HG02884 (cell line): ENCODE data around the gene ANXA1.
A peak's percentile ranks its signal among the peaks of the same experiment; 100 is the strongest.

Experiments
- ATAC-seq: cut with Tn5 transposase; IDR thresholded peaks from one replicate; pipeline ENCODE4 v1.9.1; 2021; ENCODE audit warnings: mild to moderate bottlenecking, moderate library complexity; ENCODE audit not compliant: unreplicated experiment

Gene ANXA1, protein sequence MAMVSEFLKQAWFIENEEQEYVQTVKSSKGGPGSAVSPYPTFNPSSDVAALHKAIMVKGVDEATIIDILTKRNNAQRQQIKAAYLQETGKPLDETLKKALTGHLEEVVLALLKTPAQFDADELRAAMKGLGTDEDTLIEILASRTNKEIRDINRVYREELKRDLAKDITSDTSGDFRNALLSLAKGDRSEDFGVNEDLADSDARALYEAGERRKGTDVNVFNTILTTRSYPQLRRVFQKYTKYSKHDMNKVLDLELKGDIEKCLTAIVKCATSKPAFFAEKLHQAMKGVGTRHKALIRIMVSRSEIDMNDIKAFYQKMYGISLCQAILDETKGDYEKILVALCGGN

DNA sequence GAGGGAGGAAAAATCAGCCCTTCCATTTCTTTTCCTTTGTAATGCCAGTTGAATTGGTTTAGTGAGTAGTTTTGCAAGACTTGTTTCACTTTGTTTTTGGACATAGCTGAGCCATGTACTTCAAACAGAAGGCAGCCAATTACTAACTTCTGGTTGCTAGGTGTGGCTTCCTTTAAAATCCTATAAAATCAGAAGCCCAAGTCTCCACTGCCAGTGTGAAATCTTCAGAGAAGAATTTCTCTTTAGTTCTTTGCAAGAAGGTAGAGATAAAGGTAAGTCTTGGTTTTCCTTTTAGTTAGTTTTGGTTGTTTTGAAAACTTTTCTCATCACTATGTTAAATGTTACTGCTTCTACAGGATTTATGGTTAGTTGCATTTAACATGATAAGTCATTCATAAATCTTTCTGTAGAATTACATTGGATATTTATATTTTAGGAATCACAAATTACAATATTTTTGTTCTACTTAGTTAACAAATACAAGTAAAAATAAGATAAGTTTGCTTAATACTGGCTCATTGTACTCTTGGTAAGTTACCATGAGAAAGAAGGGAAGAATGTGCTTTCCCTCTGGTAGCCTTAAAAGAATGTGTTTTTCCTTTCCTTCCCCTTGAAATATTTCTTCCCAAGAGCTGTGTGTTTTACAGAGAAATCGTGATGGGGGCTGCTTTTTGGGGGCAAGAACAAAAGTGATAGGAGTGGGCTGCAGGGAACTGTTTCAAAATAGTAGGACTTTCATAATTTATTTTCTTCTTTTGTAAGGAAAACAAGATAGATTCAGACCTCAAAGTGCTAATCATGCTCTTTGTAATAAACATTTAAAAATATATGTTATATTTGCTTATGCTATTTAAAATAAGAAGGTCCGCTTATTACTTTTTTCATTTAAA is at the start of gene ANXA1:
TSS of gene ANXA1 (plus strand) at position 213 of the 890 bp plus-strand sequence. CDS start 6,671 bp downstream, outside the sequence.
- ATAC-seq = no peak

DNA sequence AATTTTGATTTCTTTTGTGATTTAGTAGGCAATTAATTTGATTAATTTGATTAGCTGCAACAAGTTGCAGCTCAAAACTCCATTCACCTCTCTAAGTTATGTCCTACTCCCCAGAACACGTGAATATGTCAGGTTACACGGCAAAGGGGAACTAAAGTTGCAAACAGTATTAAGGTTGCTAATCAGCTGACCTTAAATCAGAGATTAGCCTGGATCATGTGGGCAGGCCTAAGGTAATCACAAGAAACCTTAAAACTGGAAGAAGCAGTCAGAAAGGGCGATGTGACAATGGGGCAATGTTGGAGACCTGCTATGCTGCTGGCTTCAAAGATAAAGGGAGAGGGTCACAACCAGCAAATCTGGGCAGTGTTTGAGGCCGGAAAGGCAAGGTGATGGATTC is 47.3 kb upstream of the ANXA1 start:
- ATAC-seq = no peak

DNA sequence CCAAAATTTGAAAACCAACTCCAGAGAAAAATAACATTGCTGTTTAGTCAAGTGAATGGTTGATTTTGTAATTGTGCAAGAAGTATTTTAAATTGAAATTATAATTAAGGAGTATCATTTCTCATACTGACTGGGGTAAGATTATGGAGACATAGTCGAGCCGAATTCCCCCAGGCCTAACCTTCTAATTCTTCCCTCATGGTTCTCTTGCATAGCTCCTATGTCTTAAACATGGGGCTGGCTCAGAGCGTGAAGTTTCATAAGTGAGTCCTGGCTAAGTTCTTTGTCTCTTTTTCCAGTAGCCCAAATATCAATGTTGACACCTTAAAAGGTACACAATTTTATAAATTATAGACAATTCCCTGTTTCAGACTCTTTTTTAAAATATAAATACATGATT is 46.7 kb upstream of the ANXA1 start:
- no peak for ATAC-seq

DNA sequence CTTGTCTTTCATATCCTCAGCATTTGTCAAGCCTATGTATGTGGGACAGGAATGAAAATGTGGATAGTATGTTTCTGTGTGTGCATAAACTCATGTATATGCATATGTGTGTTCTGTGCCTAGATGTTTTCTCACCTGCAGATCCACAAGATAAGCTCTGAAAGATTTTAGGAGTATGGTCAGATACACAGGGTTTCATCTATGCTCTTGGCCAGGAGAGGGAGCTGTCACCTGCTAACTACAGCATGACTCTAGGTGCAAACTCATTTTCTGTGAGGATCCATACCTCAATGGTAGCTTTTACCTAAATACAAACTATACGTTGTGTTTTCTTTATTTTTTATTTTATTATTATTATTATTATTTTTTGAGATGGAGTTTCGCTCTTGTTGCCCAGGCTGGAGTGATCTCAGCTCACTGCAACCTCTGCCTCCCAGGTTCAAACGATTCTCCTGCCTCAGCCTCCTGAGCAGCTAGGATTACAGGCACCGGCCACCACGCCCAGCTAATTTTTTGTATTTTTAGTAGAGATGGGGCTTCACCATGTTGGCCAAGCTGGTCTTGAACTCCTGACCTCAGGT is 44.1 kb upstream of the ANXA1 start:
- ATAC-seq = peak; percentile 92

DNA sequence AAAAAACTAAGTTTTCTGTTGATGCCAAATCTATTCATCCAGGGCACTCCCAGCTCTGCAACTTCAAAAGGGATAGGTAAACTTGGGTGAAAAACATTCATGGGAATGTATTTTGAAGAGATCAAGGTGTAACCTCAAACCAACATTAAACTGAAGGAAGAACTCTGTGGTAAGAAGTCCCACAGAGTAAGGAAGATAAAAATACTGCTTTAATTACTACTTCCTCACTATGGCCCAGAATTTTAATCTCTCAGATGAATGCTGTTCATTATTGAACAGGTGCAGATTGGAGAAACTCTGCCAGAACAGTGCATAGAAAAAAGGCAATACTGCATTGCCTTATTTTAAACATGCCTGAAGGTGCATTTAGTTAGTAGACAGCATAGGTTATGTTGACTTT is 37.6 kb upstream of the ANXA1 start:
- ATAC-seq = no peak

DNA sequence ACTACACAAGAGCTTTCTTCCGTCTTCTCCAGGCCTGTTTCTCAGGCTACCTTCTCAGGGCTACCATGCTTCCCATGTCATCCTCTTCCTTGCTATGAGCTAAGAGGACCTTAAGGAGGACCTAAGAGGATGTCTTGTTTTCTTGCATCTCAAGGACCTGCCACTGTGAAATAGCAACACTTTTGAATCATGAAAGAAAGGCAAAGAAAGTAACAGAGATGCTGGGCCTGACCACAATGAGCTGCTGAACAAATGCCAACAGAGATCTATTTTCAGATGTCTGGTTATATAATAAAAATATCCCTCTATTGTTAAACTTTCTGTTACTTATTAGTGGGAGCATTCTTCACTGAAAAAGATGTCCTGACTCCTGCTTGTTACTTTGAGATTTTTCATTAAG is 36.7 kb upstream of the ANXA1 start:
- no peak for ATAC-seq

DNA sequence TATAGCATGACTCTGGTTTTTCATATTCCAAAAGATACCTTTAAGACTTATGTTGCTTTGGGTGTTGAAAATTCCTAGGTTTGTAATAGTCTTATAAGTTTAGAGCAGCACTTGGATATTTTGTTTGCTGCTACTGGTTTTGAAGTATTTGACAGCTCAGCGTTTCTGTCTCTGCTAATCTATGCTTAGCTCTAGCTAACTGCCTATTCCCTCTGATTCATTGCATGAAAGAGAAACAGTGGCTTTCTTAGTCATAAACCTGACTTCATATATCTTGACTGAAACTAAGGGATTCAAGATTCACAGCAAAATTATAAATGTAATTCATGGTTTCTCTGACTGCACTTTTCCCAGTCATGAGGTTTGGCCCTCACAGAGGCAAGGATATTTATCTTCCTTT is 35.6 kb upstream of the ANXA1 start:
- peak; percentile 82 for ATAC-seq

DNA sequence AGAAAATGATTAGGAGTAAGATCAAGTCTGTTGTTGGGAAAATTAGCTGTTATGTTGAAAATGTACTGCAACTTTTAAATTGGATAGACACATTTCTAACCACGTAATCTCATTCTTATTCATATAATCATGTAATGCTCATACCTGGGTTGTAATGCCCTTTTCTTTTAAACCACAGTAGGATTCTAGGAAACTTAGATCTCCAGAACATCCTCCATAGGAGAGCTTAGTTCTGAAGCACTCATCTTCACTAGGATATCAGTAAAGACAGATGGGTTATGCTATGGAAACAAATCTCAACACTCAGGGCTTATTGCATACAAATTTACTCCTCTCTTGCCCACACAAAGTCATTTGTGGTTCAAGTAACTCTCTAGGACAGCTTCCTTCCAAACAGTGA is 34.8 kb upstream of the ANXA1 start:
- no peak for ATAC-seq

DNA sequence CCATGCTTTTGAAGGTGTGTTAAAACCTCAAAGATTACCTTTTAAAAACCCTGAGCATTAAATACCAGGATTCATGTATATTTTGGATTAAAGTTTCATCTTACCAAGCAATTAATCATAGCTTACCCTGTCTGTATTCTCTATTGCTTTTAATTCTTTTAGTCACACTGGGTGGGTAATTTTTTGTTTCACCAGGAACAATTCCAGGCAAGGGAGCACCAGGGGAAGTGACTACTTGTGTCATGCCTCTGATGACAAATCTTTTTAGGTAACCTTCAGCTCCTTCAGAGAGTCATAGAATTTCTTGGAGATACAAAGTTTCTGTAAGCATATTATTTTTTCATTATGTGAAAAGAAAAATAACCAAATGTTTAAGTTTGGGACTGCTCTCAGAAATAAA is 33.4 kb upstream of the ANXA1 start:
- no peak for ATAC-seq

DNA sequence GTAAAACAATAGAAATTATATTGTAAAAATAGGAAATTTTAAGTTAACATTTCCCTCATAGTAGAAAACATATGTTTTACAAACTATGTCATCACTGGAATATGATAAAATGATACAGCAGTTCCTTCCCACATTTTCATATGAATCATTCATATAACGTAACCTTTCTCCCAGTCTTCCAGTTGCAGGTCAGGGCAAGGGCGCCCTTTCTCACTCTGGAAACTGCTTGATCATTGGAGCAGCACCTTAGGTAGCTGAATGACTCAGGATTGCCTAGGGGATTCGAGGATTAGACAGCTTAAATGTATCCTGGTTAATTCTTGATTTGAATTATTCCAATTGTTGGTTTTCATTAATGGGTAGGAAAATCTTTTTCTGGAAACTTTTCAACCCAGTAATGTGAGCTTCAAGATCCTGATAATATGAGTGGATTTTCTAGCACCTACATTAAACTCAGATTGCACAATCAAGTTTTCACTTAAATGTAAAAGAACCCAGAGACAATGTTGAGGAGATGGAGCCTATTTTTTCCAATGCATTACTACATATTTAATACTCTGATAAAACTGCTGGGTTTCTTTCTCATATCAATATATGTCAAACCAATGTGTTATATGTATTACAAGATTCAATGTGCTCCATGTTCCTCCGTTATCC is 32.6 kb upstream of the ANXA1 start:
- no peak for ATAC-seq

DNA sequence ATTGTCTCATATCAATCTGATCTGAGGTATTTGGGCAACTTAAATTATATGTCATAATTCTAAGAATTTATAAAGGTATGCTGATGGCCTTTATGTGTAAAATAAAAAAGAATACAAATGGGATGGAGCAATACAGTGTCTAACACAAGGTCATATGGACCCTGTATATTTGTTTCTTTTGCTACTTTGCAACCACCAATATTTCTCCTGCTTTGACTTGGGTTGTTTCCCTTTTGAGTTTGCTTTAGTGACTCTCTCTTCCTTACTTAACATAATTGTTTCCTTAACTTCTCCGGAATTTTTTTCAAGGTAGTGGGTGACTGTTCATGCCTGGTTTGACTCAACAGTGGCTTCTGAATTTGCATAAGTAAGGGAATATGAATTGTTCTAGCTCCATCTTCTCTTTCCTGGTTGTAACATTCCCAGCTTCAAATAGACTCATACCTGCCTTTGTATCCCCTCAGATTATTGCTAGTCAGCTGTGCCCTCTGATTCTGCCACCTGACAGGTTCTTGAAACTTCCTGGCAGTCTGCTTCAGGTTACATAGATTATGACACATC is 30.2 kb upstream of the ANXA1 start:
- ATAC-seq = no peak

DNA sequence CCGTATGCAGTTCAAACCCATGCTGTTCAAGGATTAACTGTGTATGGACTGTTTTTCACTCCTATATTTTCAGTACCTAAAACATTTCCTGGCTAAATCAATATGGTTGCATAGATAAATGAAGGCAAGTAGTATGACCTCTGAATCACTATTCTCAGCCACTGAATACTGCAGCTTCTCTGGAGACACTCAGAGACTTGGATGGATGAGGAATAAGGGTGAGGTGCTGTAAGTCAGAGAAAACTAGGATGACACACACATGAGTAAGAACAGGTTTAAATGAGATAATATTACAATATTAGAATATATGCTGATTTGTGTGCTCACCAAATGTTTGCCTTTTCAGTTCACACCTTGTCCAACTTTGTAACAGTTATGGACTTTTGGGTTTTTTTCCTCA is 26.0 kb upstream of the ANXA1 start:
- ATAC-seq = no peak

DNA sequence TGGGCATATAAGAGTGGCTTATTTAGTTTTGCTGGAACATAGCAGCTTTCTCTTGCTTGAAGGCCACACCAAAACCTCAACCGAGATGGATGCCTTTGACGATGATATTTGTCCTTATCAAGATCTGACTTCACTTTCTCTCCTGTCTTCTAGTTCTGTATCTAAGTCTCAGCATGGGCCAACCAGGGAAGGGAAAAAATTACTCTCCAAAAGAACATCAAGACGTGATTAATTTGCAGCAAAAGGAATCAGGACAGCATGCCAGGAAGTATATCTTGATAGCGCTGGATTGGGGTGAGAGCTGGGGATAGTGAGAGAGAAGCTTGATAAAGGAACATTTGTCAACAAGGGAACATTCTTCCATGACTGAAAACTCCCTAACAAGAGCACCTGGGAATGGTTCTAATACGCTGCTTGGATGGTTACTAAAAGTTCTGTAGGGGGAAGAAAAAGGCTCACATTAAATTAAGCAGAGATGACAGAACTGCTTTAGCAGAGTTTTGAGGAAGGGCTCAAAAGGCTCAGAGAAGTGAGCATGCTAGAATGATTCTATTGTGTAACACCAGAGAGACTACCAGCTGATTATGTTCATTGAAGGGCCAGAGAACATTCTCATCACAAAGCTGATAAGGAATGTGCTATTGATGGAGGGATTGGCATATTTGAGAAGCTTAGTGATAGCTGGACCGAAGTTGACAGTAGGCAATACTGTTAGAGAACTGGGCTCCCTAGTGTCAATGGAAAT is 21.6 kb upstream of the ANXA1 start:
- ATAC-seq = no peak

DNA sequence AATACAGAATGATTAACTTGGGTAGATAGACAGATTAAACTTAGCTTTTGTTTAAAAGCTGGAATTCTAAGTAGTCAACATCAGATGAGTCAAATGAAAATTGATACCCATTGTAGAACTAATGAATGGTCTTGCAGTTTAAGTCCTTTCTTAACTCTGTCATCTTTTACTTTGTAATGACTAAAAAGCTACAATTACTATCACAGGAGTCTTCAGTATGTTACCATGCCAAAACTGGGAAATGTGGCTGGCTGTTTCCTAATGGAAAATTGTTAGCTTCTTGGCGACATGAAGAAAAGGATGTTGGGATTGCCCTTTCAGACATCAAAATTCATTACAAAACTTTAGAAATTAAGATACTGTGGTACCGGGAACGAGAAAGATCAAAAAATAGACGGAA is 20.2 kb upstream of the ANXA1 start:
- no peak for ATAC-seq

DNA sequence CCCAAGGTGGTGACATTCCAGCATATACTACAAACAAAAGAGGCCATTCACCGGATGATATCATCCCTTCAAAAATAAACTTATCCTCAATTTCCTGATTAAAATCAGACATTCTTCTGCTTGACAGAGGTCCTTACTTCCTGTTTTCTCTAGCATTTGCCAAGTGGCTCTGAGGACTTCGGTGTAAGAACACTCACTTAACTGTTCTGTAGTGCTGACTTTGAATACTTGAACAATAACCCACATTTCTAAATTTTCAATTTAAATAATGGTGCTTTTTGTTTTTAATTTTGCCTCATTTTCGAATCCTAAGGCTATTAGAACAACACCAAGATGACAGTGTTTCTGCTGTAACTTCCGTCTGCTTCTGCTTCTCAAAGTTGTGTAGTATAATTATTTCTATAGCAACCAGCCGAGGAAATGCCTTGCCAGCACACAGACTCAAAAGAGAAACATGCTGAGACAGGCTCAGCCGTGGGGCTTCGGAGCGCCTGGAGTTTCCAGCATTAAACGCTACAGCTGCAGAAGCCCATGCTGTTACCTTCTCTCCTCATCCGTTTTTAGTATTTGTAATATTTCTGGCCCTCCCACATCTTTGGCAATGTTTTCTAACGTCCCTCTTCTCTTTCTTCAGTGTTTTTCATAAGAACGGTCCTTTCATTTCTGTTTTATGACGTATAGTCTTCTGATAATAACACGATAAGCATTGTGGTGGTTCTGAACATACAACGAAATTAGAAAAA is 19.5 kb upstream of the ANXA1 start:
- peak; percentile 84 for ATAC-seq

DNA sequence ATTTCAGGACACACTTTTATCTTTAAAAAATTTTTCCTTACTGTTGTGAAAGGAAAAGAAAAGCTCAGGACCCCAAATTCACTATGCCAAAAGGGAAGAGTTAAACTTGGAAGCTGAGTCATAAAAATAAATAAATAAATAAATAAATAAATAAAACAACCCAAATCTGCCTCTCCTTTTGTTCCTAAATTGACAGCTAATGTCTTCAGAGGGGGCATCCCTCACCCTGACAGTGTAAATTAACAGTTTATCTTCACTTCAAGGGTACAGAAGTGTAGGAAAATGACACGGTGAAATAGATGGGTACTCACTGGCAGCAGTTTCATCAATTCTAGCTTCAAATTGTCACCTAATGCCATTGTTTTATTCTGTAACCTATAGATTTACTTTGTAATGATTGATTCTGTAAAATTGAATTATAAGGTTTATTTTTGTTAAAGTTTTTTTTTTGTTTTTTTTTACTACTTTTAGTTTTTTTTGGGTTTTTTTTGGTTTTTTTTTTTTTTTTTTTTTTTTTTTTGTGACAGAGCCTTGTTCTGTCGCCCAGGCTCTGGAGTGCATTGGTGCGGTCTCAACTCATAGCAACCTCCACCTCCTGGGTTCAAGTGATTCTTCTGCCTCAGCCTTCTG is 18.5 kb upstream of the ANXA1 start:
- no peak for ATAC-seq

DNA sequence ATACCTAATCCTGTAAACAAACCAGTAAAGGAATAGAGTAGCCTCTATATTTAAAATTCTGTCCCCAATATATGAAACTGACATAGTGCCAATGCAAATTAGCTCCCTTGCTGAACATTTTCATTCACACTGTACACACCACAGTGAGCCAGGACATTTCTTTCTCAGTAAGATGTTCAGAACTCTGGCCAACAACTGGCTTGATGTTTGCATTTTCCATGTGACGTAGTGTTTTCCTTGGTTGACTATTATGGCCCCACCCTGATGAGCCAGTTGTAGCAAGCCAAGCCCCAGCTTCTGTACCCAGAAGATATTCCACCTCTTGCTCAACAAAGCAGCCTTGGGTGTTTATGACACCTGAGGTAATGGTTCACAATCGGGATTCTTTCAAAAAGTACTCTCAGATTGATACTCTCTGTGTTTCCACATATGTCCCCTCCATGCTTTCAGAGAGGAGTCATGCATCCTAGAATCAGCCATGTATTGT is 17.7 kb upstream of the ANXA1 start:
- peak; percentile 46 for ATAC-seq

DNA sequence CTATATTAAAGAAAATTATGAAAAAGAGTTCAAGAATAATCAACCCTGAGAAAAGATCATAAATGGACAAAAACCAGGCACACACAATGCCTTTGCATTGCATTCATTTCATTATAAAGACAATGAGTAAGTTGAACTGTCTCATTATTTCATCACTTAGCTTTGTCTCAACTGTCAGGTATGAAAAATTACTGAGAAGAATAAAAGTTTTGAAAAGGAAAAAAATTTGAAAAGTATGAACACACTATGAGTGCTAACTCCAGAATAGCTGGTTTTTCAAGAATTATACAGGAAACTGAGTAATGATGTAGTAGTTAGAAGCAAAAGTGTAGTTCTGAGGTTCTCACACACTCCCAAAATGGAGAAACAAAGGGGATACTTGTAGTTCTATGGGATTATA is 16.3 kb upstream of the ANXA1 start:
- no peak for ATAC-seq
